GM19372 (cell line): ENCODE measurements around the gene ITGA2B.

Experiments used
- ATAC-seq: cut with Tn5 transposase; IDR thresholded peaks from one replicate; pipeline ENCODE4 v1.9.1; 2021; ENCODE audit warnings: mild to moderate bottlenecking, low read depth, moderate library complexity; ENCODE audit not compliant: unreplicated experiment

Gene ITGA2B

GRCh38 chr17:44389281-44389680 is at the start of gene ITGA2B:
Gene ITGA2B (minus strand): TSS chr17:44389649. CDS start chr17:44389473, 176 bp downstream.
- ATAC-seq: no peak

- ATAC-seq: no peak
Observed at GRCh38 chr17:44439168-44439567, 49.7 kb upstream of the ITGA2B start.

- ATAC-seq: no peak
Observed at GRCh38 chr17:44438636-44439035, 49.2 kb upstream of the ITGA2B start.

GRCh38 chr17:44436336-44436735 is 46.9 kb upstream of the ITGA2B start:
- ATAC-seq: no peak

- no peak for ATAC-seq
Observed at GRCh38 chr17:44432254-44433157, 43.1 kb upstream of the ITGA2B start.

GRCh38 chr17:44424828-44425461 is 35.5 kb upstream of the ITGA2B start:
- no peak for ATAC-seq

GRCh38 chr17:44417553-44417952 is 28.1 kb upstream of the ITGA2B start:
- ATAC-seq: no peak

- ATAC-seq: no peak
Observed at GRCh38 chr17:44416558-44417289, 27.3 kb upstream of the ITGA2B start.

GRCh38 chr17:44414394-44415155 is 25.1 kb upstream of the ITGA2B start:
- no peak for ATAC-seq

- ATAC-seq: no peak
Observed at GRCh38 chr17:44409309-44410028, 20.0 kb upstream of the ITGA2B start.

- ATAC-seq: no peak
Observed at GRCh38 chr17:44408786-44409185, 19.3 kb upstream of the ITGA2B start.

GRCh38 chr17:44402564-44403172 is 13.2 kb upstream of the ITGA2B start:
- ATAC-seq: no peak

GRCh38 chr17:44400226-44400847 is 10.9 kb upstream of the ITGA2B start:
- no peak for ATAC-seq

- ATAC-seq: no peak
Observed at GRCh38 chr17:44398692-44399691, 9.5 kb upstream of the ITGA2B start.

GRCh38 chr17:44397479-44398440 is 8.3 kb upstream of the ITGA2B start:
- ATAC-seq: no peak

GRCh38 chr17:44396946-44397345 is 7.5 kb upstream of the ITGA2B start:
- ATAC-seq: no peak

- no peak for ATAC-seq
Observed at GRCh38 chr17:44394833-44395232, 5.4 kb upstream of the ITGA2B start.
